NOMO-1 (cell line): ENCODE measurements around the gene EPS8L3.

Experiments used
- DNase-seq, 2 experiments: peaks; one replicate each; lab custom pipeline; 2025; ENCODE audit not compliant: unreplicated experiment in 2 of 2; lab: John Stamatoyannopoulos, UW

The EPS8L3 gene

DNA sequence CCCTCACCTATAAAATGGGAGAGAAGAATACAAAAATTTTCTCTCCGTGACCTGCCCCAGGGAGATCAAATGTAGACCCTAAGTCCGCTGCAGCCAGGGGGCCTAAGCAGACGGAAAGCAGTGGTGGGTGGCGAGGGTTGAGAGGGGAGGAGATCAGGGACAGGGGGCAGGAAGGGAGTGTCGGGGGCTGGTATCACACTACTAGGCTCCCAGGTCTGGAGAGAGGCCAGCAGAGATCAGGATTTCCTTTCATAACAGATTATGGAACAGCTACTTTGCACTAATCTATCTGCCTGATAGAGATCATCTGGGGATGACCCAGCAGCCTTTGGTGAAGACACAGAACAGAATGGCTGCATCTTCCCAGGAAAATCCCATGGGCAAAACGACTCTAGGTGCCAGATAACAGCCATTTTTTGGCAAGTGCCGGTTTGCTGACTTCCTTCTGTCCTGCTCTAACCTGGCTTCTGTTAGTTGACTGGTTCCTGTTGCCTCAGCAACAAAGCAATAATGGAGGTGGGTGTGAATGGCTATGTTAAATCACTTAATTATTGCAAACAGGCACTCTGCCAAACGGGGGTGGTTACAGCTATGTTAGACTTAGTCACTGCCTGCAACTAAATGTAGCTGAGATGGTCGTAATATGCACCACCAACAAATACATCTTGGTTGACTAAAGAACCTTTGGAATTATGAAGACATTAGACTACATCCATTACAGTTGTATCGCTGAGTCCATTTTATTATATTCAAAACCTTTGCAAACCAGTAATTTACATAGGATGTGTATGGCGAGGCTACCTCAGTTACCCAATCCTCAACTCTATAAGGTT lies 30.0 kb upstream of the EPS8L3 start:
- peak; percentile 85 to 90 for DNase-seq

DNA sequence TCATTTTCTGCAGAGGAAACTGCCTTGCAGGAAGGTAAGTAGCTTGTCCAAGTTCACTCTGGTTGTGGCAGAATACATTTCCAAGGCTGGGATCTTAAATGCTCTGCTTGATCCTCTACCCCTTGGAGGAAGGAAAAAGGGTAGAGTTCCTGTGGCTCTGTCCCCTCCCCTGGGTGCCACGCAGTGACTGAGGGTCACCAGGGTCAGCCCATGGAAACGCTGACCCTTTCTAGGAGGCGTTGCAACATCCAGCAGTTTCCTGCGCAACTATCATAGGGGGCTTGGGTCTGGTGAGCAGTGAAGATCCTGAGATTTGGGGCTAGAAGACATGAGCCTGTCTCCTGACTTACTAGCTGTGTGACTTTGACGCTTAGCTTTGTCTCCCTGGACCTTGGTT lies 29.4 kb upstream of the EPS8L3 start:
- DNase-seq, result no peak

- no peak for DNase-seq
These were observed 28.5 kb upstream of the EPS8L3 start for GRCh38 chr1:109792056-109792831.

DNA sequence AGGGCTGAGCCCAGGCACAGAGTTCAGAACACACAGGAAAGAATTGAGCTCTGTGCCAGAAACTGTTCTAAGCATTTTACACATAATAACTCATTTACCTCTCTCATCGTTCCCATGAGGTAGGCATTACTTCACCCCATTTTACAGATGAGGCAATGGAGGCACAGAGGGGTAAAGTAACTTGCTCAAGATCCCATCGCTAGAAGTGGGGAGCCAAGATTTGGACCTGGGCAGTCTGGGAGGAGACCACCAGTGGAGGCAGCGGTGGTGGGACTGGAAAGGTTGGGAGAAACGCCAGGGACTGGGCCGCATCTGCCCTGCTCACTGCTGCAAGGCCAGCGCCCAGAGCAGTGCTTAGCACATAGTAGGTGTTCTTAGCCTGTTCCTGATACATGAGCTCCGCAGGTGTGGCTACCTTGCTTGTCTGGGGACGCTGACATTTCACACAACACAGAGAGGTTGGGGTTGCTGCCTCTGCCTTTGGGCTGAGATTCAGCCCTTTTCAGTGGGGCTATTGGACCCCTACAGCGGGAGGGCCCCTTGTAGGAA lies 27.8 kb upstream of the EPS8L3 start:
- no peak for DNase-seq

GRCh38 chr1:109790735-109791494 lies 27.2 kb upstream of the EPS8L3 start:
- peak; percentile 97 to 99 for DNase-seq

DNA sequence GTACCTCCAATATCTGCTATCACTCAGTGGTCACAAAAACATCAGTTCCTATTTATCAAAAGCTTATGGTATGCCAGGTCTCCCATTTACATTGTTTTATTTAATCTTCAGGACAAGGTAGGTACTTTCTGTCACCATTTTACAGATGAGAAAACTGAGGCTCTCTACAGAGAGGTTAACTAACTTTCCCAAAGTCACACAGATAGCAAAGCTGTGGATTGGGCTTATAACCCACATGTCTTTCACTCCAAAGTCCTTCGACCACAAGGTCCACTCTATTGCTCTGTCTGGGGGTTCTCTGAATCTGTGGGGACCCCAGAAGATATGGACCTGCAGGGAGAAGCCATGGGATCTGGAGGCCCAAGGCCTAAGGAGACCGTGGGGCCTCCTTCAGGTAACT lies 26.6 kb upstream of the EPS8L3 start:
- DNase-seq, result no peak

DNA sequence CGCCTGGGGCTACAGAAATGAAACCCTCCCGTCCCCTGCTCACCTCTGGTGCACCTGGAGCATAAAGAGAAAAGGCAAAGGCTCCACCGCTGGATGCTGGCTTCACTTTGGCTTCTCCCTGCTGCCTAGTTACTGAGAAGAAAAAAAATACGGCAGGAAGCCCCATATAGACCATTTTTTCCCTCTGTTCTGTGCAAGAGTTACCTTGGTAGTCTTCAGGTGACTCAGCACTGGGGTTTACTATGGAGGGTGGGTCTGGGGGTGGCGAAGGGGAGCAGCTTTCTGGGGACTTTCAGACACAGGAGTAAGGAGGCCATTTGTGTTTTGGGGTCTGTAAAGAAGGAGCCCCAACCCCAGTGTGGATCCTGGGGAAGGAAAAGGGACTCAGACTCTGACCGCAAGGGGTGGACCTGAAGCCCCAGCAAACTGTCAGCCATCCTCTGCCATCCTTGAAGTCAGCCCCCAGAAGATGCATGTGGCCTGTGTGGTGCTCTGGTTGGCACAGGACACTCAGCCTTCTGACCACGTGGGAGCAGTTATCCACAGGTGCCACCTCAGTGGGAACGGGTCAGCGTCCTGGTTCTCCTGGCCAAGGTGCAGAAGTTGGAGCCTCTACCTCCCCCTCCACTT lies 25.9 kb upstream of the EPS8L3 start:
- no peak for DNase-seq

- DNase-seq, result peak; percentile 55 to 68
These were observed 25.2 kb upstream of the EPS8L3 start for GRCh38 chr1:109788695-109789521.

DNA sequence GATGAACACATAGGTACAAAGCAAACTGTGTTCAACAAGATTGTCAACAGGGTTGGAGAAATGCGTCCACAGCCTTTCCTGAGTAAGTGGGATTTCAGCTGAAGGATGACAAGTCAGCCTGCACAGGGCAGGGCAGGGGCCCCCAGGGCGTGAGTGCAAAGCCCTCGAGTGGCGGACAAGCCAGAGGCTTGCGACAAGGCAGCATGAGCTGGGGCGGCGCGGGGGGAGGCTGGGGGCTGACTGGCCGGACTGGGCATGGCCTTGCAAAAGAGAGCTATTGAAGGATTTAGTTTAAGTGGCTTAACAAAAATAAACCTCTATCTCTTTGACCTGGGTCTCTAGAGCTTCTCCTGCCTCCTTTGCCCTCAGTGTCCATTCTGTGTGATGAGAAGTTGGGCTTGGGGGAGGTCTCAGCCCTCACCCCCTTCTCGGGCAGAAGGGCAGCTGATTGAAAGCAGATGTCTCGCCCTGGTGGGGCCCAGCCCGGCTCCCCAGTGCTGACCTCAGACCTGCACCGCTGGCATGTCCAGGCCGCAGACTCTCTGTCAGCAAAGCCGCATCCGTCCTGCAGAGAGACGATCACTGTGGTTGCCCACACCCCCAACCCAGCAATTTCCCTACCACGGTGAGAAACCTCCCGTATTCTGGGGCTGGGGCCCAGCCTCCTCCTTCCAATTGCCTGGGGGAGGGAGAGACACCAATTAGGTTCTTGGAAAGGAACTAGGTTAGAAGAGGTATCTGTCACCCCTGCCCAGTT lies 24.3 kb upstream of the EPS8L3 start:
- DNase-seq, result no peak

DNA sequence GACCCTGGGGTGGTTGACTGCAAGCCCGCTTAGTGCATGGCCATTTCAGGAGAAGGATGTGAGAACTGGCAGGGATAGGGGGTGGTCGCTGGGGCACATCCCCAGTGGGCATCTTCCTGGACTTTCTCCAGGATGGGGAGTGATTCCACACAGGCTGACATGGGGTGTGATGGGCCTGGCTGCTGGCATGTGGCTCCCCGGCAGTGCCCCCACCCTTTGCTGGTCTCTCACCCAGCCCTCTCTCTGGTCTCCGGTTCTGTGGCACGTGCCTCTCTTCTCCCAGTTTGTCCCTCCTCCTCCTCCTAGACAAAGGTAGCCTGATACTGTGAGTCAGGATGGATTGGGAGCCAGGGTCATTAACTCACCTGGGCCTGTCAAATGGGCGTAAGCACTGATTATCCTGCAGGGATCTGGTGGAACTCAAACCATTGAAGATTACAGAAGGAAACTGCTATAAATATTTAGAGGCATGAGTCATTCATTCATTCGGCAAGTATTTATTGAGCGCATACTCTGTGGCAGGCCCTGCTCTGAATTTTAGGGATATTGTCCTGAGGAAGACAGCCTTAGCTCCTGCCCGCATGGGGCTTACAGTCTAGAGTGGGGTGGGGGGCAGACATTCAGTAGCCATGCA lies 23.6 kb upstream of the EPS8L3 start:
- DNase-seq, result no peak

- DNase-seq, result no peak
These were observed 22.9 kb upstream of the EPS8L3 start for GRCh38 chr1:109786531-109787021.

DNA sequence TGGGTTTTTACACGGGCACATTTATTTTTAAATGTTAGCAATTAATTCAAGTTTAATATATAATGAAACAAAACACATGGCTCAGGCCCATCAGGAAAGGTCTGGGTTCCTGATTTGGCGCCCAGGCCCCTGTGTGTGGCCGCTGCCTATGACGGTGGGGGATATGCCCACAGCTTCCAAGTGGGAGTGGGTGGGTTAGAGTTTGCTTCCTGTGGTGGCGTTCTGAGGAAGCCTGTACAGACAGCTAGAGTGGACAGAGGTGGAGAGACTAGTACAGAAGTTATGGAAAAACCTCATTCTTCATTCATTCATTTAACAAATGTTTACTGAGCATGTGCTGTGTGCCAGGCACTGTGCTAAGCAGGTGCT lies 22.4 kb upstream of the EPS8L3 start:
- DNase-seq, result no peak

DNA sequence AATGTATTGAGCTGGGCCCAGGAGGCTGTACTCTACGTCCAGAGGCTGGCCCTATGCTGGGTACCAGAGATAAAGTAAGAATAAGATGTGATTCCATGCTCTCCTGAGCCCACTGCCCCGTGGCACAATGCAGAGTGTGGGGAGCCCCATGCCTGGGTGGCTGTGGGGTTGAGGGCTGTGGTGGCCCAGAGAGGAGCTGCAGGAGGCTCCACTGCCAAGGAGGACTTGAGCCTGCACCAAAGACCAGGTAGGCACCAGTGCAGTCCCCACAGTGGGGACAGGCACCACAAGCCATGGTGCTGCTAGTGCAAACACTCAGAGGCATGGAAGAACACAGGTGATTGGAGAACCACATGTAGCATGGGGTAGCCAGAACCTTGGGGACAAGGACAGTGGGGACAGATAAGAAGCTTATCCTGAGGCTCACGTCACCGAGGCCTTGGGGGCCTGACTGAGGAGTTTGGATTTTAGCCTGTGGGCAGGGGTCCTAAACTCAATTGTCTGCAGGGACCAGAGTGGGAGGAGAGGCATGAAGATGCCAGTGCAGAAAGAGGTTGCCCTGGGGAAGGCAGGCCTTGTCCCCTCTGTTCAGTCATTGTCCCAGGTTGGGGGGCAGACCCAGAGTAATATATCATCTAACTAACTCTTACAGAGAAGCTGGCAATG lies 21.9 kb upstream of the EPS8L3 start:
- DNase-seq, result no peak

- no peak for DNase-seq
These were observed 21.0 kb upstream of the EPS8L3 start for GRCh38 chr1:109784551-109785252.

- DNase-seq, result no peak
These were observed 19.7 kb upstream of the EPS8L3 start for GRCh38 chr1:109783436-109783835.

- no peak for DNase-seq
These were observed 19.2 kb upstream of the EPS8L3 start for GRCh38 chr1:109782927-109783326.

GRCh38 chr1:109782514-109782913 lies 18.8 kb upstream of the EPS8L3 start:
- no peak for DNase-seq
